A549 (cell line): Measurements from ENCODE around the gene GPR137B. TPM values are rescaled to one million over a fixed set of nuclear protein-coding genes. Genes with fewer than 3 reads are reported as not detected.

ENCODE experiments used
- ATAC-seq, 2 experiments: fragments of 200-7000 bp in 1 of 2; fragments of >200 bp in 1 of 2; cut with Nextera tagmentation in 1 of 2; cut with Tn5 transposase in 1 of 2; 3 replicates each; pipeline versions ENCODE4 v1.8.0 to v1.9.1; 2018 to 2020; ENCODE audit warnings: mild to moderate bottlenecking in 1 of 2, moderate library complexity in 1 of 2
- CTCF ChIA-PET: fragments of 300-600 bp; sonication (Branson Sonifier 250); formaldehyde crosslinking; extraction: SDS; loops from one replicate; lab custom pipeline; 2021; ENCODE audit warnings: antibody characterized with exemption, inconsistent platforms; lab: Yijun Ruan, JAX
- POLR2A ChIA-PET: fragments of 350-600 bp; formaldehyde crosslinking; extraction: SDS; loops from one replicate; lab custom pipeline; 2021; ENCODE audit warnings: antibody characterized with exemption, inconsistent platforms; lab: Yijun Ruan, JAX
- DNase-seq, 2 experiments: peaks; one replicate each; pipeline versions ENCODE4 v3.0.0 to v3.0.0-alpha.2; 2011 to 2016; ENCODE audit warnings: low read depth in 1 of 2, low spot score in 1 of 2
- FAIRE-seq: peaks from 2 replicates; lab custom pipeline; 2011; peaks lifted over from hg19 to GRCh38; lab: Jason Lieb, UNC
- H3K27ac ChIP-seq, 2 experiments: fragments of >200 bp; sonication (Bioruptor Twin); formaldehyde crosslinking; 3 replicates each; pipeline ENCODE4 v1.5.1; 2016 to 2017
- H3K4me1 ChIP-seq: fragments of >200 bp; sonication (Bioruptor Twin); formaldehyde crosslinking; 3 replicates; pipeline ENCODE4 v1.6.1; 2016
- H3K4me2 ChIP-seq: fragments of >200 bp; sonication (Bioruptor Twin); formaldehyde crosslinking; 3 replicates; pipeline ENCODE4 v1.6.1; 2016
- H3K4me3 ChIP-seq: fragments of >200 bp; sonication (Bioruptor Twin); formaldehyde crosslinking; 3 replicates; pipeline ENCODE4 v1.5.1; 2016
- H3K9me3 ChIP-seq: fragments of >200 bp; sonication (Bioruptor Twin); formaldehyde crosslinking; 3 replicates; pipeline ENCODE4 v1.6.1; 2016
- BHLHE40 ChIP-seq: IDR thresholded peaks from 2 replicates; pipeline ENCODE4 v1.6.1; 2012; ENCODE audit warnings: low read depth, low read length, inconsistent platforms
- CEBPB ChIP-seq, 2 experiments: fragments of >200 bp in 1 of 2; sonication (Bioruptor Twin) in 1 of 2; formaldehyde crosslinking in 1 of 2; IDR thresholded peaks; 2 replicates each; pipeline ENCODE4 v1.6.1; 2012 to 2016
- ELK1 ChIP-seq: fragments of 150-350 bp; IDR thresholded peaks from 2 replicates; pipeline ENCODE4 v1.6.1; 2014; ENCODE audit warnings: low read depth, mild to moderate bottlenecking, low read length
- EP300 ChIP-seq, 2 experiments: fragments of >200 bp; sonication (Bioruptor Twin); formaldehyde crosslinking; IDR thresholded peaks; 2 replicates in 1 of 2; 3 replicates in 1 of 2; pipeline ENCODE4 v1.6.1; 2016 to 2017
- FOSB ChIP-seq: fragments of 250-450 bp; sonication (Bioruptor Pico); IDR thresholded peaks from 2 replicates; pipeline ENCODE4 v1.5.0; 2020; ENCODE audit warnings: mild to moderate bottlenecking, moderate library complexity
- FOSL2 ChIP-seq, 2 experiments: fragments of 450-650 bp in 1 of 2; fragments of >200 bp in 1 of 2; sonication (Bioruptor Twin) in 1 of 2; formaldehyde crosslinking; IDR thresholded peaks; 2 replicates each; pipeline versions ENCODE4 v1.5.0 to v1.6.1; 2016 to 2020; ENCODE audit warnings: mild to moderate bottlenecking in 1 of 2, moderate library complexity in 1 of 2
- HEYL ChIP-seq: fragments of 250-450 bp; sonication (Bioruptor Pico); IDR thresholded peaks from 2 replicates; pipeline ENCODE4 v1.8.0; 2021; ENCODE audit warnings: mild to moderate bottlenecking, moderate library complexity
- HOXA7 ChIP-seq: fragments of 250-450 bp; sonication (Bioruptor Pico); IDR thresholded peaks from 2 replicates; pipeline ENCODE4 v1.5.0; 2020; ENCODE audit warnings: mild to moderate bottlenecking, moderate library complexity
- HOXB13 ChIP-seq: fragments of 250-450 bp; sonication (Bioruptor Pico); IDR thresholded peaks from 2 replicates; pipeline ENCODE4 v1.5.0; 2020; ENCODE audit warnings: low read depth, mild to moderate bottlenecking, moderate library complexity
- JUNB ChIP-seq: fragments of >200 bp; sonication (Bioruptor Twin); formaldehyde crosslinking; IDR thresholded peaks from 2 replicates; pipeline ENCODE4 v1.6.1; 2016
- KDM1A ChIP-seq: fragments of 200-600 bp; sonication (generic); IDR thresholded peaks from 2 replicates; pipeline ENCODE4 v1.6.1; 2016; ENCODE audit warnings: low read depth, mild to moderate bottlenecking
- KDM5A ChIP-seq: fragments of 200-600 bp; sonication (generic); IDR thresholded peaks from 2 replicates; pipeline ENCODE4 v1.6.1; 2016; ENCODE audit warnings: antibody characterized with exemption, mild to moderate bottlenecking
- NPAS2 ChIP-seq: fragments of 250-450 bp; sonication (Bioruptor Pico); IDR thresholded peaks from 2 replicates; pipeline ENCODE4 v1.8.0; 2022; ENCODE audit warnings: mild to moderate bottlenecking, moderate library complexity, borderline replicate concordance
- NR3C1 ChIP-seq: fragments of >200 bp; sonication (Bioruptor Twin); formaldehyde crosslinking; IDR thresholded peaks from 3 replicates; pipeline ENCODE4 v1.6.1; 2017
- POLR2AphosphoS2 ChIP-seq: conservative IDR thresholded peaks from 2 replicates; pipeline ENCODE4 v1.6.1; 2012; ENCODE audit warnings: low read length, improper control_type of control experiment, inconsistent platforms
- RCOR1 ChIP-seq: fragments of 150-350 bp; IDR thresholded peaks from 2 replicates; pipeline ENCODE4 v1.6.1; 2014; ENCODE audit warnings: antibody characterized with exemption, low read length, low read depth
- RFX5 ChIP-seq: fragments of 450-650 bp; IDR thresholded peaks from 2 replicates; pipeline ENCODE4 v1.7.1; 2014; ENCODE audit warnings: antibody characterized with exemption, mild to moderate bottlenecking, moderate library complexity
- SMC3 ChIP-seq: fragments of >200 bp; sonication (Bioruptor Twin); formaldehyde crosslinking; IDR thresholded peaks from 3 replicates; pipeline ENCODE4 v1.6.1; 2018; ENCODE audit warnings: inconsistent platforms
- SREBF2 ChIP-seq: fragments of 450-650 bp; IDR thresholded peaks from 2 replicates; pipeline ENCODE4 v1.6.1; 2014; ENCODE audit warnings: mild to moderate bottlenecking, moderate library complexity
- TP53 ChIP-seq: fragments of 250-450 bp; sonication (Bioruptor Pico); IDR thresholded peaks from 2 replicates; pipeline ENCODE4 v1.5.0; 2021; ENCODE audit warnings: mild to moderate bottlenecking, moderate library complexity
- ZFP36 ChIP-seq: fragments of 450-650 bp; IDR thresholded peaks from 2 replicates; pipeline ENCODE4 v1.6.1; 2014; ENCODE audit warnings: borderline replicate concordance; ENCODE audit not compliant: partially characterized antibody
- ZNF302 ChIP-seq: fragments of 250-450 bp; sonication (Bioruptor Pico); IDR thresholded peaks from 2 replicates; pipeline ENCODE4 v1.9.0; 2021; ENCODE audit warnings: inconsistent platforms, mild to moderate bottlenecking, moderate library complexity
- ZSCAN20 ChIP-seq: fragments of 250-450 bp; sonication (Bioruptor Pico); IDR thresholded peaks from 2 replicates; pipeline ENCODE4 v1.8.0; 2022; ENCODE audit warnings: mild to moderate bottlenecking, moderate library complexity
- WGBS: methylation state at CpG from one replicate; pipeline ENCODE4 v1.1.6; 2017; ENCODE audit errors: missing lambda C conversion rate; 5-methylcytosine and 5-hydroxymethylcytosine counted together
- polyA plus RNA-seq, 4 experiments: library from polyadenylated mRNA; depleted of rRNA in 3 of 4; stranded (reverse); fragments of >200 nt; fragmentation: RNase III in 1 of 4; extraction: RNeasy Plus Mini Kit Qiagen cat#74134 plus additional on column Dnase treatment in 1 of 4; gene quantifications; 2 replicates in 3 of 4; 3 replicates in 1 of 4; pipeline ENCODE4 v1.2.3, GENCODE V29; 2011 to 2017
- TF ChIP-seq, protein P1 (sequence below): fragments of 450-650 bp; IDR thresholded peaks from 2 replicates; pipeline ENCODE4 v1.6.1; 2014; ENCODE audit warnings: antibody characterized with exemption

Gene GPR137B
- polyA plus RNA-seq, 2 of the 4 experiments (the other 2 are of a cell fraction), result 5.8 to 9.2 TPM

- CTCF ChIA-PET, result no interaction called here
- 91% methylated on average over 11 of the region's 19 CpGs for WGBS
- no peak for TF ChIP-seq ZFP36
- no peak for TF ChIP-seq FOSB (CRISPR knock-in tag)
- no peak for TF ChIP-seq BHLHE40
- TF ChIP-seq HOXA7, result no peak
- TF ChIP-seq ZSCAN20, result no peak
- TF ChIP-seq ELK1, result no peak
- TF ChIP-seq FOSL2 (IDR thresholded peaks at IDR 0.05), result no peak
- TF ChIP-seq FOSL2 (CRISPR knock-in tag; IDR thresholded peaks at IDR 0.05), result no peak
- no peak for TF ChIP-seq HEYL (CRISPR knock-in tag)
- no peak for TF ChIP-seq ZNF302 (CRISPR knock-in tag)
- TF ChIP-seq SREBF2, result no peak
- no peak for TF ChIP-seq RFX5
- no peak for TF ChIP-seq HOXB13
- no peak for TF ChIP-seq JUNB
- TF ChIP-seq NPAS2 (CRISPR knock-in tag), result no peak
- TF ChIP-seq, all 56 proteins: peak for 0
- DNase-seq, result no peak
- no peak for FAIRE-seq
- no peaks in the 10 kb centered on the region for H3K9me3 ChIP-seq
- H3K27ac ChIP-seq, result no peak overlapping the region
- H3K4me3 ChIP-seq, result no peak overlapping the region
- POLR2A ChIA-PET, result no interaction called here
- no peak; a peak in 1 of 6 replicates for ATAC-seq
- no peak overlapping the region for H3K4me2 ChIP-seq
- H3K4me1 ChIP-seq, result no peaks in the 10 kb centered on the region
Observed at GRCh38 chr1:236150311-236150955, 8.1 kb downstream of the GPR137B start.

- DNase-seq, result no peak
- WGBS, result 95% methylated on average over 5 of the region's 5 CpGs
- Histone ChIP-seq H3K9me3 (no peaks in the 10 kb centered on the region), H3K4me3 (no peak overlapping the region), H3K4me1 (no peaks in the 10 kb centered on the region), H3K4me2 (no peak overlapping the region), H3K27ac (no peak overlapping the region)
- no peak for ATAC-seq
- CTCF ChIA-PET, result interaction anchor here (0.7 kb wide), 1 partner anchor 48 kb away, joined by 3 read pairs; no protein-coding TSS in a partner anchor
- POLR2A ChIA-PET, result no interaction called here
- FAIRE-seq, result no peak
- TF ChIP-seq, protein P1, sequence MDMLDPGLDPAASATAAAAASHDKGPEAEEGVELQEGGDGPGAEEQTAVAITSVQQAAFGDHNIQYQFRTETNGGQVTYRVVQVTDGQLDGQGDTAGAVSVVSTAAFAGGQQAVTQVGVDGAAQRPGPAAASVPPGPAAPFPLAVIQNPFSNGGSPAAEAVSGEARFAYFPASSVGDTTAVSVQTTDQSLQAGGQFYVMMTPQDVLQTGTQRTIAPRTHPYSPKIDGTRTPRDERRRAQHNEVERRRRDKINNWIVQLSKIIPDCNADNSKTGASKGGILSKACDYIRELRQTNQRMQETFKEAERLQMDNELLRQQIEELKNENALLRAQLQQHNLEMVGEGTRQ, result no peak
- no peak for TF ChIP-seq POLR2AphosphoS2
- TF ChIP-seq CEBPB (IDR thresholded peaks at IDR 0.05), result no peak
- TF ChIP-seq FOSL2 (IDR thresholded peaks at IDR 0.05), result no peak
- no peak for TF ChIP-seq FOSL2 (CRISPR knock-in tag; IDR thresholded peaks at IDR 0.05)
- TF ChIP-seq EP300 (IDR thresholded peaks at IDR 0.05), result no peak
- TF ChIP-seq TP53 (CRISPR knock-in tag), result no peak
- TF ChIP-seq KDM5A, result no peak
- TF ChIP-seq NR3C1, result no peak
- no peak for TF ChIP-seq HOXA7
- TF ChIP-seq HEYL (CRISPR knock-in tag), result no peak
- no peak for TF ChIP-seq SMC3
- no peak for TF ChIP-seq KDM1A
- TF ChIP-seq RCOR1, result no peak
Observed at GRCh38 chr1:236150986-236151385, 8.6 kb downstream of the GPR137B start.
